HepG2 (cell line): ENCODE measurements around the gene EPHA6.

ENCODE experiments used
- BHLHE40 ChIP-seq: IDR thresholded peaks from 2 replicates; pipeline ENCODE4 v1.6.1; 2011; ENCODE audit warnings: low read length, improper control_type of control experiment
- CEBPB ChIP-seq: IDR thresholded peaks from 2 replicates; pipeline ENCODE4 v1.6.1; 2011; ENCODE audit warnings: low read depth, low read length, improper control_type of control experiment, borderline replicate concordance
- NR2F6 ChIP-seq, 2 experiments: IDR thresholded peaks; 2 replicates each; pipeline ENCODE4 v1.6.1; 2016; ENCODE audit warnings: antibody characterized with exemption in 1 of 2, mild to moderate bottlenecking in 1 of 2
- POLR2A ChIP-seq, 2 experiments: IDR thresholded peaks; 2 replicates each; pipeline ENCODE4 v1.6.1; 2011; ENCODE audit warnings: low read depth in 2 of 2, low read length in 2 of 2, mild to moderate bottlenecking in 1 of 2, moderate library complexity in 1 of 2; ENCODE audit not compliant: insufficient read depth in 1 of 2
- RBAK ChIP-seq: sonication (generic); formaldehyde crosslinking; IDR thresholded peaks from 2 replicates; pipeline ENCODE4 v1.5.1; 2020; ENCODE audit warnings: mild to moderate bottlenecking, missing genetic modification reagents
- SMC3 ChIP-seq: IDR thresholded peaks from 2 replicates; pipeline ENCODE4 v1.6.1; 2011; ENCODE audit warnings: low read length, improper control_type of control experiment
- ZNF570 ChIP-seq: sonication (generic); formaldehyde crosslinking; IDR thresholded peaks from 2 replicates; pipeline ENCODE4 v1.4.0; 2020; ENCODE audit warnings: mild to moderate bottlenecking, missing genetic modification reagents, borderline replicate concordance
- ZSCAN29 ChIP-seq: sonication (generic); formaldehyde crosslinking; conservative IDR thresholded peaks from 2 replicates; pipeline ENCODE4 v1.4.0; 2020; ENCODE audit warnings: mild to moderate bottlenecking, missing genetic modification reagents
- TF ChIP-seq, protein P1 (sequence below): sonication (generic); formaldehyde crosslinking; IDR thresholded peaks from 2 replicates; pipeline ENCODE4 v1.4.0; 2020; ENCODE audit warnings: low read depth, mild to moderate bottlenecking, missing genetic modification reagents

GRCh38 chr3:97488741-97489140 lies 674.3 kb downstream of the EPHA6 start:
- TF ChIP-seq, protein P1, sequence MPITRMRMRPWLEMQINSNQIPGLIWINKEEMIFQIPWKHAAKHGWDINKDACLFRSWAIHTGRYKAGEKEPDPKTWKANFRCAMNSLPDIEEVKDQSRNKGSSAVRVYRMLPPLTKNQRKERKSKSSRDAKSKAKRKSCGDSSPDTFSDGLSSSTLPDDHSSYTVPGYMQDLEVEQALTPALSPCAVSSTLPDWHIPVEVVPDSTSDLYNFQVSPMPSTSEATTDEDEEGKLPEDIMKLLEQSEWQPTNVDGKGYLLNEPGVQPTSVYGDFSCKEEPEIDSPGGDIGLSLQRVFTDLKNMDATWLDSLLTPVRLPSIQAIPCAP (CRISPR knock-in tag), result no peak
- TF ChIP-seq NR2F6 (IDR thresholded peaks at IDR 0.05) (no peak), NR2F6 (CRISPR knock-in tag; IDR thresholded peaks at IDR 0.05) (no peak), SMC3 (no peak), POLR2A (IDR thresholded peaks at IDR 0.05; ENCODE audit: insufficient read depth in 1 of 2, low read depth in 2 of 2, low read length in 2 of 2) (no peak), RBAK (CRISPR knock-in tag) (no peak), ZNF570 (CRISPR knock-in tag) (no peak), ZSCAN29 (CRISPR knock-in tag) (no peak), BHLHE40 (no peak), CEBPB (no peak)
